K562 (cell line): Measurements from ENCODE around the gene COX20. TPM values are rescaled to one million over a fixed set of nuclear protein-coding genes. Genes with fewer than 3 reads are reported as not detected.

Source experiments
- CBX1 ChIP-seq: sonication (generic); IDR thresholded peaks from 2 replicates; pipeline ENCODE4 v1.6.1; 2016; ENCODE audit warnings: antibody characterized with exemption, low read depth, mild to moderate bottlenecking
- DMBX1 ChIP-seq: fragments of 250-450 bp; sonication (Bioruptor Pico); IDR thresholded peaks from 2 replicates; pipeline ENCODE4 v1.8.0; 2022; ENCODE audit warnings: inconsistent platforms, mild to moderate bottlenecking, moderate library complexity, borderline replicate concordance
- DNMT1 ChIP-seq: fragments of 450-650 bp; IDR thresholded peaks from 2 replicates; pipeline ENCODE4 v1.6.1; 2016; ENCODE audit warnings: antibody characterized with exemption, mild to moderate bottlenecking
- ETV6 ChIP-seq, 3 experiments: fragments of 150-350 bp in 1 of 3; sonication (generic) in 1 of 3; formaldehyde crosslinking in 1 of 3; IDR thresholded peaks; 2 replicates each; pipeline versions ENCODE4 v1.6.1 to v1.8.0; 2014 to 2022; ENCODE audit warnings: borderline replicate concordance in 2 of 3, low read depth in 2 of 3, antibody characterized with exemption in 1 of 3, low read length in 1 of 3, mild to moderate bottlenecking in 1 of 3, missing genetic modification reagents in 1 of 3
- KDM1A ChIP-seq, 2 experiments: fragments of 450-650 bp; IDR thresholded peaks; 2 replicates each; pipeline ENCODE4 v1.6.1; 2016; ENCODE audit warnings: mild to moderate bottlenecking in 2 of 2
- MEIS2 ChIP-seq: fragments of 450-650 bp; IDR thresholded peaks from 2 replicates; pipeline ENCODE4 v1.6.1; 2014; ENCODE audit warnings: mild to moderate bottlenecking; ENCODE audit not compliant: partially characterized antibody
- NFATC3 ChIP-seq: fragments of 450-650 bp; IDR thresholded peaks from 2 replicates; pipeline ENCODE4 v1.6.1; 2017; ENCODE audit warnings: mild to moderate bottlenecking
- RBM22 ChIP-seq: fragments of 200-400 bp; formaldehyde crosslinking; IDR thresholded peaks from 2 replicates; pipeline ENCODE4 v1.6.1; 2018; ENCODE audit warnings: low read length, low read depth; ENCODE audit not compliant: poor library complexity, severe bottlenecking
- RBM34 ChIP-seq: fragments of 200-400 bp; formaldehyde crosslinking; IDR thresholded peaks from 2 replicates; pipeline ENCODE4 v1.6.1; 2018; ENCODE audit warnings: low read length, borderline replicate concordance; ENCODE audit not compliant: insufficient read depth
- RUNX1 ChIP-seq: sonication (generic); IDR thresholded peaks from 2 replicates; pipeline ENCODE4 v1.6.1; 2016; ENCODE audit warnings: antibody characterized with exemption, low read depth
- TAF15 ChIP-seq: fragments of 200-400 bp; formaldehyde crosslinking; IDR thresholded peaks from 2 replicates; pipeline ENCODE4 v1.6.1; 2017; ENCODE audit warnings: mild to moderate bottlenecking, low read depth, low read length, moderate library complexity
- ZNF121 ChIP-seq: sonication (generic); formaldehyde crosslinking; conservative IDR thresholded peaks from 2 replicates; pipeline ENCODE4 v1.8.0; 2022; ENCODE audit warnings: missing genetic modification reagents
- ZNF133 ChIP-seq: fragments of 250-450 bp; sonication (Bioruptor Pico); IDR thresholded peaks from 2 replicates; pipeline ENCODE4 v1.4.0; 2020; ENCODE audit warnings: mild to moderate bottlenecking
- ZNF143 ChIP-seq: sonication (generic); formaldehyde crosslinking; IDR thresholded peaks from 2 replicates; pipeline ENCODE4 v1.9.0; 2022; ENCODE audit warnings: mild to moderate bottlenecking, missing genetic modification reagents
- ZNF384 ChIP-seq: IDR thresholded peaks from 2 replicates; pipeline ENCODE4 v1.6.1; 2012; ENCODE audit warnings: low read depth, low read length, improper control_type of control experiment
- ZNF79 ChIP-seq: fragments of 250-450 bp; sonication (Bioruptor Pico); IDR thresholded peaks from 2 replicates; pipeline ENCODE4 v1.4.0; 2020; ENCODE audit warnings: low read depth, mild to moderate bottlenecking, moderate library complexity
- polyA plus RNA-seq, 8 experiments: library from polyadenylated mRNA; depleted of rRNA in 4 of 8; stranded (reverse) in 5 of 8; unstranded in 3 of 8; fragments of >200 nt; fragmentation: Nextera tagmentation in 2 of 8; fragmentation: Illumina TruSeq in 1 of 8; extraction: Ambion mirVana in 2 of 8; extraction: Trizol in 1 of 8; gene quantifications; 2 replicates each; pipeline versions ENCODE4 v1.2.1 to v1.2.3, GENCODE V29; 2011 to 2014; ENCODE audit warnings: inconsistent platforms in 1 of 8, missing spikeins in 1 of 8
- total RNA-seq, 7 experiments: library from RNA; depleted of rRNA in 6 of 7; stranded (reverse); fragments of >200 nt in 6 of 7; fragmentation: Illumina TruSeq in 2 of 7; extraction: Trizol in 2 of 7; gene quantifications; 2 replicates each; pipeline versions ENCODE4 v1.2.1 to v1.2.3, GENCODE V29; 2011 to 2021; ENCODE audit warnings: low replicate concordance in 1 of 7
- TF ChIP-seq, protein P1 (sequence below): fragments of 150-350 bp; IDR thresholded peaks from 2 replicates; pipeline ENCODE4 v1.6.1; 2014; ENCODE audit warnings: low read depth, mild to moderate bottlenecking, low read length, borderline replicate concordance
- TF ChIP-seq, protein P2 (sequence below), 2 experiments: fragments of 450-650 bp in 1 of 2; sonication (generic) in 1 of 2; formaldehyde crosslinking; conservative IDR thresholded peaks; 2 replicates each; pipeline versions ENCODE4 v1.4.0 to v1.8.1; 2020 to 2022; ENCODE audit warnings: mild to moderate bottlenecking in 1 of 2, missing genetic modification reagents in 1 of 2
- TF ChIP-seq, protein P3 (sequence below): fragments of 250-450 bp; sonication (Bioruptor Pico); IDR thresholded peaks from 2 replicates; pipeline ENCODE4 v1.4.0; 2020
- TF ChIP-seq, protein P4 (sequence below): sonication (generic); formaldehyde crosslinking; IDR thresholded peaks from 2 replicates; pipeline ENCODE4 v1.4.0; 2020; ENCODE audit warnings: mild to moderate bottlenecking, missing genetic modification reagents

COX20 gene
- total and polyA plus RNA-seq, 9 of the 15 experiments (the other 6 are each of a cell fraction or from before 2014, with no cell fraction given): 41.5 to 192 (median 84.3) TPM

DNA sequence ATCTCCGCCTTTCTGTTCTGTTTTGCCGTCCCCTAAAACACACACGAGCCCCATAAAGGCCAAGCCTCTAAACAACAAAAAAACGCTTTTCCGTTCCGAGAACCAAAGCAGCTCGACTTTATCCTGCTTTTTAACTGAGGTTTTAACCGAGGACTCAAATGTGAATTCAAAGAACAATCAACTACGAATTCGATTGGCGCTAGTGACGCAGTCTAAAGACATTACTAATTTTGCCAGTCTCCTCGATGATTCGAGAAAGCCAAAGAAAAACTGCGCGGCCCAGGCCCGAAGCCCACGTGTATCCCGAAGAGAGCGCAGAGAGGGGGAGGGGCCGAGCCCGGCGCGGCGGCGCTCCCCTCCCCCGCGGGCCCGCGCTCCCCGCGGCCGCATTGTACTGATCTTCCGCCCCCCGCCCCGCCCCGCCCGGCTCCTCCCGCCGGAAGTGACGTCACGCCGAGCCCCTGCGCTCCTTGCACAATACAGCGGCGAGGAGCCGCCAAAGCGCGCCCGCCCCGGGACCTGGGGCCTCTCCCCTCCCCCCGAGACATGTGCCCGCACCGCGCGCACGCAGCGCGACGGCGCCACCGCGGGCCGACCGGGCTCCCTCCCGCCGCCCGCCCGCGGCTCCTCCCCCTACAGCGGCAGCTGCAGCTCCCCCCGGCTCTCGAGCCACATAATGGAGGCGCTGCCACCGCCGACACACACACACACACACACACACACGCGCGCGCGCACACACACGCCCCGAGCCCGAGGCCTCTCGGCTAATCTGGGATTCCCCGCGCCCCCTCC lies 27.4 kb downstream of the COX20 start (continued):
- TF ChIP-seq, protein P1, sequence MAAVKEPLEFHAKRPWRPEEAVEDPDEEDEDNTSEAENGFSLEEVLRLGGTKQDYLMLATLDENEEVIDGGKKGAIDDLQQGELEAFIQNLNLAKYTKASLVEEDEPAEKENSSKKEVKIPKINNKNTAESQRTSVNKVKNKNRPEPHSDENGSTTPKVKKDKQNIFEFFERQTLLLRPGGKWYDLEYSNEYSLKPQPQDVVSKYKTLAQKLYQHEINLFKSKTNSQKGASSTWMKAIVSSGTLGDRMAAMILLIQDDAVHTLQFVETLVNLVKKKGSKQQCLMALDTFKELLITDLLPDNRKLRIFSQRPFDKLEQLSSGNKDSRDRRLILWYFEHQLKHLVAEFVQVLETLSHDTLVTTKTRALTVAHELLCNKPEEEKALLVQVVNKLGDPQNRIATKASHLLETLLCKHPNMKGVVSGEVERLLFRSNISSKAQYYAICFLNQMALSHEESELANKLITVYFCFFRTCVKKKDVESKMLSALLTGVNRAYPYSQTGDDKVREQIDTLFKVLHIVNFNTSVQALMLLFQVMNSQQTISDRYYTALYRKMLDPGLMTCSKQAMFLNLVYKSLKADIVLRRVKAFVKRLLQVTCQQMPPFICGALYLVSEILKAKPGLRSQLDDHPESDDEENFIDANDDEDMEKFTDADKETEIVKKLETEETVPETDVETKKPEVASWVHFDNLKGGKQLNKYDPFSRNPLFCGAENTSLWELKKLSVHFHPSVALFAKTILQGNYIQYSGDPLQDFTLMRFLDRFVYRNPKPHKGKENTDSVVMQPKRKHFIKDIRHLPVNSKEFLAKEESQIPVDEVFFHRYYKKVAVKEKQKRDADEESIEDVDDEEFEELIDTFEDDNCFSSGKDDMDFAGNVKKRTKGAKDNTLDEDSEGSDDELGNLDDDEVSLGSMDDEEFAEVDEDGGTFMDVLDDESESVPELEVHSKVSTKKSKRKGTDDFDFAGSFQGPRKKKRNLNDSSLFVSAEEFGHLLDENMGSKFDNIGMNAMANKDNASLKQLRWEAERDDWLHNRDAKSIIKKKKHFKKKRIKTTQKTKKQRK: no peak
- TF ChIP-seq ZNF121 (no peak), ZNF79 (CRISPR knock-in tag) (no peak), TAF15 (no peak), RBM34 (no peak), DMBX1 (no peak), KDM1A (IDR thresholded peaks at IDR 0.05) (0 out of 4 replicates have a peak, but pooled peaks of 1 of the 2 experiments have one; percentile 16), MEIS2 (peak; percentile 45), ZNF133 (CRISPR knock-in tag) (no peak), CBX1 (peak; percentile 28; the same call in 1 of the 2 replicates), ZNF143 (CRISPR knock-in tag) (no peak), RUNX1 (no peak), ETV6 (IDR thresholded peaks at IDR 0.05; ENCODE audit: borderline replicate concordance in 1 of 2, low read depth in 2 of 2, low read length in 1 of 2) (0 out of 4 replicates have a peak, but pooled peaks of 1 of the 2 experiments have one; percentile 20), ETV6 (CRISPR knock-in tag; IDR thresholded peaks at IDR 0.05; ENCODE audit: borderline replicate concordance) (no peak), RBM22 (no peak), DNMT1 (0 out of 2 replicates have a peak, but pooled peaks have one; percentile 58), ZNF384 (no peak), NFATC3 (no peak)
- TF ChIP-seq, protein P2, sequence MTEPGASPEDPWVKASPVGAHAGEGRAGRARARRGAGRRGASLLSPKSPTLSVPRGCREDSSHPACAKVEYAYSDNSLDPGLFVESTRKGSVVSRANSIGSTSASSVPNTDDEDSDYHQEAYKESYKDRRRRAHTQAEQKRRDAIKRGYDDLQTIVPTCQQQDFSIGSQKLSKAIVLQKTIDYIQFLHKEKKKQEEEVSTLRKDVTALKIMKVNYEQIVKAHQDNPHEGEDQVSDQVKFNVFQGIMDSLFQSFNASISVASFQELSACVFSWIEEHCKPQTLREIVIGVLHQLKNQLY (CRISPR knock-in tag; conservative IDR thresholded peaks at IDR 0.05): no peak
- TF ChIP-seq, protein P3, sequence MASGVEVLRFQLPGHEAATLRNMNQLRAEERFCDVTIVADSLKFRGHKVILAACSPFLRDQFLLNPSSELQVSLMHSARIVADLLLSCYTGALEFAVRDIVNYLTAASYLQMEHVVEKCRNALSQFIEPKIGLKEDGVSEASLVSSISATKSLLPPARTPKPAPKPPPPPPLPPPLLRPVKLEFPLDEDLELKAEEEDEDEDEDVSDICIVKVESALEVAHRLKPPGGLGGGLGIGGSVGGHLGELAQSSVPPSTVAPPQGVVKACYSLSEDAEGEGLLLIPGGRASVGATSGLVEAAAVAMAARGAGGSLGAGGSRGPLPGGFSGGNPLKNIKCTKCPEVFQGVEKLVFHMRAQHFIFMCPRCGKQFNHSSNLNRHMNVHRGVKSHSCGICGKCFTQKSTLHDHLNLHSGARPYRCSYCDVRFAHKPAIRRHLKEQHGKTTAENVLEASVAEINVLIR (CRISPR knock-in tag): peak; percentile 74
- TF ChIP-seq, protein P4, sequence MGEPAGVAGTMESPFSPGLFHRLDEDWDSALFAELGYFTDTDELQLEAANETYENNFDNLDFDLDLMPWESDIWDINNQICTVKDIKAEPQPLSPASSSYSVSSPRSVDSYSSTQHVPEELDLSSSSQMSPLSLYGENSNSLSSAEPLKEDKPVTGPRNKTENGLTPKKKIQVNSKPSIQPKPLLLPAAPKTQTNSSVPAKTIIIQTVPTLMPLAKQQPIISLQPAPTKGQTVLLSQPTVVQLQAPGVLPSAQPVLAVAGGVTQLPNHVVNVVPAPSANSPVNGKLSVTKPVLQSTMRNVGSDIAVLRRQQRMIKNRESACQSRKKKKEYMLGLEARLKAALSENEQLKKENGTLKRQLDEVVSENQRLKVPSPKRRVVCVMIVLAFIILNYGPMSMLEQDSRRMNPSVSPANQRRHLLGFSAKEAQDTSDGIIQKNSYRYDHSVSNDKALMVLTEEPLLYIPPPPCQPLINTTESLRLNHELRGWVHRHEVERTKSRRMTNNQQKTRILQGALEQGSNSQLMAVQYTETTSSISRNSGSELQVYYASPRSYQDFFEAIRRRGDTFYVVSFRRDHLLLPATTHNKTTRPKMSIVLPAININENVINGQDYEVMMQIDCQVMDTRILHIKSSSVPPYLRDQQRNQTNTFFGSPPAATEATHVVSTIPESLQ: no peak
